OCI-LY3 (cell line): ENCODE results near the gene ESRRA.

Source experiments
- H2AFZ ChIP-seq: fragments of 200-600, 300-600 bp; shearing (Covaris generic); 2 replicates; pipeline ENCODE4 v1.6.0; 2014; ENCODE audit warnings: antibody characterized with exemption, low read depth, low read length
- H3K27ac ChIP-seq: fragments of 200-600, 300-600 bp; sonication (generic); 2 replicates; pipeline ENCODE4 v1.5.1; 2014; ENCODE audit warnings: mild to moderate bottlenecking, low read length, moderate library complexity, mixed read lengths
- H3K27me3 ChIP-seq: fragments of 200-600, 300-600 bp; sonication (generic); 2 replicates; pipeline ENCODE4 v1.6.1; 2014; ENCODE audit warnings: low read depth, low read length, mixed read lengths
- H3K36me3 ChIP-seq: fragments of 200-600, 300-600 bp; sonication (generic); replicated peaks from 2 replicates; pipeline ENCODE3; 2014; ENCODE audit warnings: low read depth, low read length, mixed read lengths
- H3K4me1 ChIP-seq: fragments of 300-600, 200-600 bp; sonication (generic); 2 replicates; pipeline ENCODE4 v1.6.1; 2014; ENCODE audit warnings: low read length, mixed read lengths
- H3K4me2 ChIP-seq: fragments of 200-600, 300-600 bp; sonication (generic); 2 replicates; pipeline ENCODE4 v1.6.1; 2014; ENCODE audit warnings: low read length, mixed read lengths
- H3K4me3 ChIP-seq: fragments of 300-600, 200-600 bp; sonication (generic); 2 replicates; pipeline ENCODE4 v1.5.1; 2014; ENCODE audit warnings: antibody characterized with exemption, mild to moderate bottlenecking, low read length, moderate library complexity
- H3K79me2 ChIP-seq: fragments of 300-600, 200-600 bp; shearing (Covaris generic); 2 replicates; pipeline ENCODE4 v1.6.1; 2014; ENCODE audit warnings: mild to moderate bottlenecking, low read length, mixed read lengths
- H3K9ac ChIP-seq: fragments of 300-600, 200-600 bp; shearing (Covaris generic); 2 replicates; pipeline ENCODE4 v1.6.0; 2014; ENCODE audit warnings: mild to moderate bottlenecking, low read length, moderate library complexity
- H3K9me3 ChIP-seq: fragments of 200-600, 300-600 bp; shearing (Covaris generic); 2 replicates; pipeline ENCODE4 v1.6.1; 2014; ENCODE audit warnings: low read length, mixed read lengths; ENCODE audit not compliant: insufficient read depth
- H4K20me1 ChIP-seq: fragments of 200-600, 300-600 bp; sonication (generic); 2 replicates; pipeline ENCODE4 v1.6.1; 2016; ENCODE audit warnings: low read length, mixed read lengths; ENCODE audit not compliant: insufficient read depth
- CTCF ChIP-seq: fragments of 200-600, 300-600 bp; sonication (generic); IDR thresholded peaks from 2 replicates; pipeline ENCODE4 v1.5.1; 2014; ENCODE audit warnings: antibody characterized with exemption, low read length, low read depth
- EZH2phosphoT487 ChIP-seq: fragments of 200-600 bp; shearing (Covaris generic); IDR thresholded peaks from 2 replicates; pipeline ENCODE4 v1.6.1; 2018; ENCODE audit warnings: antibody characterized with exemption, mixed run types, low read depth

The ESRRA gene

GRCh38 chr11:64259533-64260067 lies 45.7 kb upstream of the ESRRA start:
- Histone ChIP-seq H2AFZ (no peak overlapping the region), H3K4me3 (no peak overlapping the region), H3K4me1 (peaks cover 19% of the 10 kb centered on the region), H3K79me2 (no peaks in the 10 kb centered on the region), H3K27ac (peak overlapping the region; percentile 74), H3K27me3 (no peaks in the 10 kb centered on the region), H3K9me3 (no peaks in the 10 kb centered on the region), H3K4me2 (peak overlapping the region; percentile 38), H4K20me1 (no peaks in the 10 kb centered on the region), H3K9ac (peak overlapping the region; percentile 42; the same call in 1 of the 2 replicates), H3K36me3 (peaks cover 59% of the 10 kb centered on the region)
- no peak for TF ChIP-seq CTCF
- no peak for TF ChIP-seq EZH2phosphoT487

- peaks cover 19% of the 10 kb centered on the region for H3K4me1 ChIP-seq
- H3K36me3 ChIP-seq: peaks cover 59% of the 10 kb centered on the region
- H3K4me2 ChIP-seq: peak overlapping the region; percentile 38
- no peaks in the 10 kb centered on the region for H3K79me2 ChIP-seq
- no peaks in the 10 kb centered on the region for H4K20me1 ChIP-seq
- TF ChIP-seq CTCF (no peak), EZH2phosphoT487 (no peak)
- H3K27ac ChIP-seq: peak overlapping the region; percentile 74
- no peaks in the 10 kb centered on the region for H3K27me3 ChIP-seq
- H3K9ac ChIP-seq: peak overlapping the region; percentile 42; the same call in 1 of the 2 replicates
- H3K9me3 ChIP-seq: no peaks in the 10 kb centered on the region
- no peak overlapping the region for H2AFZ ChIP-seq
- no peak overlapping the region for H3K4me3 ChIP-seq
These were observed 45.1 kb upstream of the ESRRA start for GRCh38 chr11:64260147-64260708.

- Histone ChIP-seq H4K20me1 (no peaks in the 10 kb centered on the region), H3K27me3 (no peaks in the 10 kb centered on the region), H2AFZ (no peak overlapping the region), H3K9ac (no peak overlapping the region), H3K4me1 (peaks cover 19% of the 10 kb centered on the region), H3K4me3 (no peak overlapping the region), H3K9me3 (no peaks in the 10 kb centered on the region), H3K27ac (no peak overlapping the region), H3K36me3 (peaks cover 55% of the 10 kb centered on the region), H3K79me2 (no peaks in the 10 kb centered on the region), H3K4me2 (no peak overlapping the region)
- no peak for TF ChIP-seq EZH2phosphoT487
- TF ChIP-seq CTCF: no peak
These were observed 43.7 kb upstream of the ESRRA start for GRCh38 chr11:64261556-64262080.

GRCh38 chr11:64262271-64263002 lies 42.9 kb upstream of the ESRRA start:
- Histone ChIP-seq H3K36me3 (peaks cover 54% of the 10 kb centered on the region), H3K9ac (no peak overlapping the region), H4K20me1 (no peaks in the 10 kb centered on the region), H3K79me2 (no peaks in the 10 kb centered on the region), H2AFZ (no peak overlapping the region), H3K27ac (no peak overlapping the region), H3K9me3 (no peaks in the 10 kb centered on the region), H3K27me3 (no peaks in the 10 kb centered on the region), H3K4me3 (no peak overlapping the region), H3K4me1 (peaks cover 19% of the 10 kb centered on the region), H3K4me2 (no peak overlapping the region)
- TF ChIP-seq EZH2phosphoT487: no peak
- no peak for TF ChIP-seq CTCF
